NCI-H446 (cell line): ENCODE data around the gene RBM19.

ENCODE experiments used
- DNase-seq, 2 experiments: peaks; one replicate each; lab custom pipeline; 2025; lab: John Stamatoyannopoulos, UW

Gene RBM19

DNA sequence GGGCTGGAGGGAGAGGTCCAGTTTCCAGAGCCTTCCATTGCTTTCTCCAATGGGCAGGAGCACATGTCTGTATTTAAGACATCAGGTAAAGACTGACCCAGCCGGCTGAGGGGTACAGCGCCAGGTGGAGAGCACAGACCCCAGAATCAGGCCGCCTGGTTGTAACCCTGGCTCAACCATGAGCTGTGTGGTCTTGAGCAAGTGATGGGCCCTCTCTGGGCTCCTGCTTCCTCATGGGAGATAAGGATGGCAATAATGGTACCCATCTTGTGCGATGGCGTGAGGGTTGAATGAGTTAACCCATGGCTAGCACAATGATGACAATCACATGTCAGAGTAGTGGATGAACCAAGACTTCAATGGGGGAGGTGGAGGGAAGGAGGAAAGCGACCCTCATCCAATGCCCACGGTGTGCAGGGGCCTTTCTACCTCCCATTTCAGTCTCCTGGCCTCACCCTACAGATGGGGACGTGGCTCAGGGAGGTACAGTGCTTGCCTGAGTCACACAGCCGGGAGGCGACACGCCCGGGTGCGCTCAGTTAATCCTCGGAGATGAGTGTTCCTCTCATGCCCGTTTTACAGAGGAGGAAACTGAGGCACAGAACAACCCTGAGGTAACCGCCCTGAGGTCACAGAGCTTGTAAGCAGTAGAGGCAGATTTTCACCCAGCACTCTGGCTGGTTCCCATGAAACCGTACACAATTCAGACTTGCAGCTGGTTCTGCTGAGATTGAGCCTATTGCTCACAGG is 163.9 kb downstream of the RBM19 start:
- no peak for DNase-seq

DNA sequence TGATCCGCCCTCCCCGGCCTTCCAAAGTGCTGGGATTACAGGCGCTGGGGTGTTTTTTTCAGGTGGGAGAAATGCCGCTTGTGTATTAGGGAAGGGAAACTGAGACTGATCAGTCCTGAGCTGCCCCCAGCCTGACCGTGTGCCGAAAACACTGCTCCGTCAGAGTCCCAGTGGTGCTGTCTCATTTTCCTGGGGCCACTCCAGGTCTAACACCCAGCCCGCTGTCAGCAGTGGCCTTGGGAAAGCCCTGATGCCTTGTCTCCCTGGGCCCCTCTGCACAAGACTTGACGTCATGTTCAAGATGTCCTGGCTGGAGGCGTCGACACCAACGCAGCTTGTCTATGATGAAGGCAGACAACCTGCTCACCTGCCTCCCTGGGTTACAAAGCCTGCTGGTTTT is 165.9 kb downstream of the RBM19 start:
- no peak for DNase-seq

DNA sequence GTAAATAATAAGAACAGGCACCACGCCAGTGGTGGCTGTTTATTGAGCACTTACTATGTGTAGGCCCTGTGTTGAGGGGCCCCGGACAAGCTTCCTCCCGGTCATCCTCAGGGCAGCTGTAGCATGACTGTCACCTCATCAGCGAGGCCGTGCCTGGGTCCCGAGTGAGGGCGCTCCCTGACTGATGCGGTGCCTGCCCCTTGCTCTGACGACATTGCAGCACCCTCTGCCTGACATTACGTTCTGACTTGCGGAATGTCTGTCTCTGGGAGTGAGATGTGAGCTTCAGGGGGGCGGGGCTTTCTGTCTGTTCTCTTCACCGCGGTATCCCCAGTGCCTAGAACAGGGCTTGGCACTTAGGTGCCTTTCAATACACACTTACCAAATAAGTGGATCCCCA is 167.6 kb downstream of the RBM19 start:
- no peak for DNase-seq

DNA sequence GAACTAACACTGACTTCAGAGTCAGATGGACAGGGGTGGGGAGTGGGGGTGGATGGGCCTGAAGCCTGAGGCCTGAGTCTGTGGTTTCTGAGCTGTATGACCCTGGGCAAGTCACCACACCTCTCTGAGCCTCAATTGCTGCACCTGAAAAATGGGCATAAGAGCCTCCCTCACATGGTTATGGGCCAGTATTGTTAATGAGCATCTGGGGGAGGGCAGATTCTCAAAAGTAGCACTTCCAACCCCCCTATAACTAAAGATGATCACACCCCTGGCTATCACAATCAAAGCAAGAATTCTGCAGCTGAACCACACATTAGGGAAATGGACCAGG is 168.6 kb downstream of the RBM19 start:
- no peak for DNase-seq

DNA sequence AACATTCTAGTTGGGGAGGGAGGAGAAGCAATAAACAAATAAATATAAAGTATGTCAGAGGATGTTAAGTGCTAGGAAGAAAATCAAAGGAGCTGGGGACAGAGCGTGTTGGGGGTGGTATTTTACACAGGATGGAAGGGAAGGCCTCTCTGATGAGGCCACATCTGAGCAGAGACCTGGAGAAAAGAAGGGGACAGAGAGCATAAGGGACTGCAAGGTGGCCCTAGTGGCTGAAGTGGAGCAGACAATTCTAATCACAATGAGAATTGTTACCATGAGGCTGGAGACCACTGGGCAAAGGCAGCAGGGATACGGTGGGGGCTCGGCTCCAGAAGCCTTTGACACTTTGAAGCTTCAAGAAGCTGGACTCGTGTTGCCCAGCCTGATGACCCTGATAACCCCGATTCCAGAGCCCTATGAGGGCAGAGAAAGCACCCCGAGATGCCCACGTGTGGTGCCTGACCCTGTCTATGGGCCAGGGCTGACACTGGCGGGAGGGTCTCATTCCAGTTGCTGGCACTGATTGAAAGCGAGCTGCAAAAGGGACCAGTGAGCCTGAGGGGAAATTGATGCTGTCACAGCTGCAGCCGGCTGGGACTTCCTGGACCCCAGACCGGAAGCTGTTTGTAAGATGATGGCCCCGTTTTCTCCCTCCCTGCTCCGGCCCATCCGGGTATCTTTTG is 169.1 kb downstream of the RBM19 start:
- no peak for DNase-seq

DNA sequence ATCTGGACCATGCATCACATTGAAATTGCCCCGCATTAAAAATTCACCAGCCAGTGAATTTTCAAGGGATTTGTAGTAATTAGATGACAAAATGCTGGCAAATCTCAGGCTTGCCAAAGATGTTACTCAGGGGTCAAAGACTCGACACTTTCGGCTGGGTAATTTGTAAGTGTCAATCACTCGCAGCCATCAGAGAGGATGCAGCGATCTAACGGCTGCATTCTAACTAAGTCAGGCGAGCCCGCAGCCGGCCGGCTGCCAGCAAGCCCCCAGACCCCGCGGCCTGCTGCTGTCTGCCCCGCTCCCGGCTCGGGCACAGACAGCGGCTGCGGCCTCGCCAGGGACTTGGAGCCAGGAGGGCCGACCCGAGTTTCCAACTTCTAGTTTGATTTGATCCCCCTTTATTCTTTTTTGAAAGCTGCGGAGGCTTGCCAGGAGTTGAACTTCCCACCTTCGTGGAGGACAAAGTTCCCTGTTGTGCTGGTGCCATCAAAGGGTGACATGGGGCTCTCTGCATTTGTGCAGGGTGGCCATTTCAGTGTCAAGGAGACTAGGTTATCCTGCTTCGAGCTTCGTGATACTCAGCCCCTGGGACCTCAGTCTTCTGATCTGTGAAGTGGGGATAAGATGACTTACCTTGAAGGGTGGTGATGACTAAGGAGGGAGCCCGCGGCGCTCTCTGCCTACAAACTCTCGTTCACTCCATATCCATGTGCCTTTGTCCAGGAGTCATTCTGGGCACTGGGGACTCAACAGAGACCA is 169.9 kb downstream of the RBM19 start:
- no peak for DNase-seq

DNA sequence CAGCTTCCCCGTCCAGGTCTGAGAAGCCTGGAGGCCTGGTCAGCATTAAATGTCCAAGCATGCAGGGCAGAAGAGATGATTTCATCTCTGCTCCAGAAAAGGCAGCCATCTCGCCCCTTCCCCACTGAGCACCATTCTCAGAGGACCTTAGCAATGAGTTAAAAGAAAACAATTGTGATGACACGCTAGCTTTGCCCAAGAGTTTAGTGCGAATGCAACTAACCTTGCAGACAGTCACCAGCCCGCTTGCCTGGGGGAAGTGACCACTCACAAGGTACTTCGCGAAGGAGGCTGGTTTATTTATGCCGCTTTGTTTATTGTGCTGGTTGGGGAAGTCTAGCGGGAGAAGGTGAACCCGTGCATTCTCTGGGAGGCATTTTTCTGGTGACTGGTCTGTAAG is 170.7 kb downstream of the RBM19 start:
- DNase-seq = no peak

DNA sequence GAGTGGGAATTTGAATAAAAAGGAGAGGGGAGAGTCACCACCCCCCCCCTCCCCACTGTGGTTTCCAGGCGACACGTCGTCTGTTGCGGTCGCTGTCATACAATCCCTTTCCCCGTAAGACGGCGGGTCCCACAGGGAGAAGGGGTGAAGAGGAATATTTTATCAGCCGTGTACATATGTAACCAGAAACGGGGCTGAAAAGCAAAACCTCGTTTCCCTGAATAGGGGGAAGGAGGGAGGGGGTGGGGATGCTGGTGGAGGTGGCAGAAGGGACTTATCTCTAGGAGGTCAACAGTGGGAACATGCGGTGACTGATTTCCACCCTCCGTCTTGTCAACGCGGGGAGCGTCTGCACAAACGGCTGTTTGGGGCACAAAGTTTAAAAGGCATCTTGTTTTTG is 171.4 kb downstream of the RBM19 start:
- no peak for DNase-seq

DNA sequence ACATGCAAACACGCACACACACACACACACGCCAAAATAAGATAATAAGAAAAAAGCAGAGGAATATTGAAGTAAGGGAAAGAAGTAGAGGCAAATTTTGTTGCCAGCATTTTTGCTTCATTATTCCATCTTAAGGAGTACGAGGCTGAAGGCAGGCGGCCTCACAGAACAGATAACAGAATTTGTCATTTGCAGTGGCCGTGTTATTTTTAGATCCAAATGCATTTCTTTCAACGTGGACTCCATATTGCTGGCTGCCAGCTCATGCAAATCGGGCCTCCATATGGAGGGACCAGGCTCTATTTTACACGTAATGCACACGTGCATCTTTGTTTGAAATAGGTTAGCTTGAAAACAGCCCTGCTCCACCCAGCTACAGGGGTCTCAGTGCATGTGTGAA is 172.9 kb downstream of the RBM19 start:
- no peak for DNase-seq

DNA sequence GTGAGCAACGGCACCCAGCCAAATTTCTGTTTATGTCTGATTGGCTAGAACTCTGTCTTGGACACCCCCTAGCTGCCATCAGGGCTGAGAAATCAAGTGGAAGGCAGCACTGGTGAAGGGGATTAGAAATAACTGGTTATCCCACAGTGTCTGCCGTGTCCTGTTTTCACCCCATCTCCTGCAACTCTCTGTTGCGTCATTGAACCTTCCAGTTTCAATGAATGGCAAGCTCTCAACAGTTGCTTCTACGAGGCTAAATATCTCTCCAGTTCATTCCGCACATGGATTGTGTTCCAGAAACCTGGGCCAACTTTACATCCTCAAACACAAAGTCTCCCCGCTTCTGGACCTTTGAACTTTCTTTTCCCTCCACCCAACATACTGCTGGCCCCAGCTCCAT is 173.7 kb downstream of the RBM19 start:
- no peak for DNase-seq

DNA sequence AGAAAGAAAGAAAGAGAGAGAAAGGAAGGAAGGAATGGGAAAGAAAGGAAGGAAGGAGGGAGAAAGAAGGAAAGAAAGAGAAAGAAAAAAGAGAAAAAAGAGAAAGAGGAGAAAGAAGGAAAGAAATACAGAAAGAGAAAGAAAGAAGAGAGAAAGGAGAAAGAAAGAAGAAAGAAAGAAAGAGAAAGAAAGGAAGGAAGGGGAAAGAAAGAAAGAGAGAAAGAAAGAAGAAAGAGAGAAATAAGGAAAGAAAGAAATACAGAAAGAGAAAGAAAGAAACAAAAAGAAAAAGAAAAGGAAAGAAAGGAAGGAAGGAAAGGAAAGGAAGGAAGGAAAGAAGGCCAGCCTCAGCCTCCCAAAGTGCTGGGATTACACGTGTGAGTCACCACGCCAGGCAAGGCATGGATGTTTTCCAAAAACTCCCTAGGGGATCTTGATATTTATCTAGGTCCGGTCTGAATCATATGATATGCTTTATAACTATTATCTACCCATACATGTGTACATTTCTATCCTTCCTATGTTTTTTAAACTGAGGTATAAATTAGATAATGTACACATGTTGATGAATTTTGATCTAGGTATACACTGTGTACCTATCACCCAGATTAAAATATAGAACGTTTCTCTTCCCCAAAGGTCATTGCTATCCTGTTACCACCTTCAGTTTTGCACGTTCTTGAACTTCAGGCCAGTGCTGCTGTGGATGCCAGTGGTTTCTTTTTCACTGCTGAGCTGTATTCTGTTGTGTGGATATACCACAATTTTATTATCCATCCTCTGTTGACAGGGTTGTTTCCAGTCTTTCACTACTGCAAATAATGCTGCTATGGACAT is 177.9 kb downstream of the RBM19 start:
- peak in 1 of 2 experiments; percentile 9 for DNase-seq

DNA sequence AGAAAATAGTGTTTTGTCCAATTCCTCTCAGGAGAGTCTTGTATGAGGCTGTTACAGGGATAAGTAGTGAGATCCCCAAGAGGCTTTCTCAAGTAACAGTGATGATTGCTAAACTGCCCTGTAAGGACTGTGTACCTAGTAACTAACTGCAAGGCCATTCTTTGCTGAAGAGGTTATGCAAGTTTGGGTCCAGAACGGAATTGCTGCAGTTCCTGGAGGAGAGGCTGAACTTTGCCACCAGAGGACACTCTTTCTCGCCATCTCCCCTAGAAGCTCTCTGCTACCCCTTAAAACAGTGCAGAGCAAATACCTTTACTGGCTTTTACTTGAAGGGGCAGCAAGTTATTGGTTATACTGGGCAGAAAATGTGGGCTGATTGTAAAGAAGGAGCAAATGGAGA is 180.0 kb downstream of the RBM19 start:
- DNase-seq = no peak

DNA sequence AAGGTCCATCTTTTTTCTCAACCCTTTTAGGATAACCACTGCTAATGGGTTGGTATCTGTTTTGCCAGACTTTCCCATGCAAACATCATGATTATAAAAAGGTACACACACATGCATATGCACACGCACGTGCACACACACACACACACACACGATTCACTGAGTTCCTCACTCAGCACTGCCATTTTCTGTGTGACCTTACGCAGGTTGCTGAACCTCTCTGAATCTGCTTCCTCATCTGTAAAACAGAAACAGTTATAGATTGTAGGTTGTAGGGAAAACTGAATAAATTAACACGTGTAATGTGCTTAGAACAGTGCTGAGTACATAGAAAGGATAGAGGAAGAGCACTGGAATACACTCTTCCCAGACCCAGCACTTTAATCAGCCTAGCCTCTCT is 182.3 kb downstream of the RBM19 start:
- no peak for DNase-seq

DNA sequence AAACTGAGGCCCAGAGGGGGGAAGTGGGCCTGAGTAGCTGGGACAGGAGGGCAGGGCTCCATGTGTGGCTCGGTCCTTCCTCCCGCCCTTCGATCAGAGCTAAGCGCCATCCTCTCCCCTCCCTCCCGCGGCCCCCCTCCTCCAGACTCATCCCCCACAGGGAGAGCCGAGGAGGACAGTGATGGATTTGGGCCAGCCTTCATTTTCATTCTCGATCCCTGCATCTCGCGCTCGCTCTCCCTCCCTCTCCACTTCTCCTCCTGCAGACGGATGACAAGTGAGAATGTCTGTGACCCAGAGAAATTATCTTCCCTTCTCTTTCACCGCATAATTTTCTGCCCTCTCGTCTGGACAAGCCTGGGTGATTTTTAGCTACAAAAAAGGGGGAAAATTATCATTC is 183.3 kb downstream of the RBM19 start:
- DNase-seq = no peak

DNA sequence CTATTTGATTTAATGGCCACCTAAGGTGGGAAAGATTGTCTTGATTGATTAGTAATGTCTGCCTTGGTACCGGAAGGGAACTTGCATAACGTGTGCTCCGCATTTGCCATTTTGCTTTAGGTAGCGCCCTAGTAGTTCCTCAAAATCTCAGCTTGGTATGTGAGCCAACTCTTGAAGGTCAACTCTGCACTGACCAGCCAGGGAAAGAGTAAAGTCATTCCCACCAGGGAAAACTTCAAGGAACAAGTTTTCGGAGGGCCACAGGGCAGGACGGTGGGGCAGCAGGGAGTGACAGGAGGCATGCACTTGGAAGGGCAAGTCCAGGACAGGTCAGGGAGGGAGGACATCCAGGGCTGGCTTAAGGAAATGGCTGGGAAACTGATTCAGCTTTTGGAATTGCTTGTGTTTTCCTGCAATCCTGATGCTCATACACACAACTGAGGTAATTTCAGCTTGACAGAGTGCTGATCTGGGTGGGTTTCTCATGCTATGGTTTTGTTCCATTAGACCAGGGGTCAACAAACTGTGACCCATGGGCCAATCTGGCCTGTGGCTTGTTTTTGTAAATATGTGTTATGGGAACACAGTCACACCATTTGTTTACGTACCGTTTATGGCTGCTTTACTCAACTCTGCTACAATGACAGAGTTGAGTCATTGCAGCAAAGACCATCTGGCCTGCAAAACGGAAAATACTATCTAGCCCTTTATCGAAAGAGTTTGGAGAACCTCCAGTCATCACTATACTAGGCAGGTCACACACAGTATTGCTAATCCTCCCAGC is 184.5 kb downstream of the RBM19 start:
- no peak for DNase-seq

DNA sequence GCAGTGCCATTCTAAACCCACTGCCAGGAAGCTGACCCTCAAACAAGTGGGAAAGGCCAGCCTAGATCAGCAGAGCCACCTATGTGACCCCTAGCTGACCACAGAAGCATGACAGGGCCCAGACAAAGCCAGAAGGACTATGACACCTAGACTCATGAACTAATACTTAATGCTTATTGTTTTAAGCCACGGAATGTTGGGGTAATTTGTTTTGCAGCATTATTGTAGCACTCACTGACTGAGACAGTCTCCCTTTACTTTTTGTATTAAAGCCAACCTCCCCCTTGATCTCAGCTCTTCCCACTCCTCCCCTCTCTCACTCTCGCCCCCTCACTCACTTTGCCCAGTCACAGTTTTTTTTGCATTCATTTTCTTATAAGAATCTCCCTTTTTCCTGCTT is 186.4 kb downstream of the RBM19 start:
- DNase-seq = no peak

DNA sequence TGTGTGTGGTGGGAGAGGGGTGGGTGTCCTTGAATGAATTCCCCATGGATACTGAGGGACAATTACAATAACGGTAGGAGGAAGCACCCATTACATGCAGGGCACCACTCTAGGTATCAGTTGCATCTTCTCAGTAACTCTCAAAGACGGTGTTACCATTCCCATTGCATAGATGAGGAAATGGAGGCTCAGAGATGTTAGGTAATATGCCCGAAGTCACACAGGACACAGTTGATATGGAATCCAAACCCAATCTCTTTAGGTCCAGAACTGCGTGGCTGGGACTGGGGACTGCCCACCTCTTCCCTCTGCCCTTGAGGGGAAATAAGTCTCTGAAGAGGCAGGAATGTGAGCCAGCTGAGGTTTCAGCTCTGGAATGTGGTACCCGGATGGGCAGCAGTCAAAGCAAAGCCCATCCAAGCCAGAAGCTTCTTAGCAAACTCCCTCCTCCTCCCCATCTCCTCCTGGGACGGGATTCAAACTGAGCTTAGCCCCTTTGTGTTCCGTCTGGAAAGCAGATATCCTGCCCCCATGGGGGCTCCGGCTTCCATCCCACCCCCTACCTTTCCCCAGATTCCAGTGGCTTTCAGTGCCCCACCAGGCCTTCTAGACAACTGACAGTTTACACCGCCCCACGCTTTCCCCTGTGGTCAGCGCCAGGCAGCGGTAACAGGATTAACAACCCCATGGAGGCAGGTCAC is 187.5 kb downstream of the RBM19 start:
- DNase-seq = no peak

DNA sequence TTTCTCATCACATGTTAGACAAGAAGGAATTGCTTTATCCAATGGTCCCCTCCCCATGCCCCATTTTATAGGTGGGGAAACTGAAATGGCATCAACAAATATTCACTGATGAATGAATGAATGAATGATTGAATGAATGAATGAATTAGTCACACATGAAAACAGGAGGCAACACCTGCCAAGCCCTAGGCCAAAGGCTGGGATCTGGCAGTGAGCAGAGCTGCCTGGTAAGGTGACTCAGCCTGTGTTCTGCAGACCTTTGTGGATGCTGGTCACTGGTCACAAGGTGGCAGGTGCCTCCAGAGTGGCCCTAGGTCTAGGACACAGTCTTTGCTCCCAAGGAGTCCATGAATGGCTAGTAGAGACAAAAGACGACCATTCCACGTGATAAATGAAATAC is 188.4 kb downstream of the RBM19 start:
- DNase-seq = no peak

DNA sequence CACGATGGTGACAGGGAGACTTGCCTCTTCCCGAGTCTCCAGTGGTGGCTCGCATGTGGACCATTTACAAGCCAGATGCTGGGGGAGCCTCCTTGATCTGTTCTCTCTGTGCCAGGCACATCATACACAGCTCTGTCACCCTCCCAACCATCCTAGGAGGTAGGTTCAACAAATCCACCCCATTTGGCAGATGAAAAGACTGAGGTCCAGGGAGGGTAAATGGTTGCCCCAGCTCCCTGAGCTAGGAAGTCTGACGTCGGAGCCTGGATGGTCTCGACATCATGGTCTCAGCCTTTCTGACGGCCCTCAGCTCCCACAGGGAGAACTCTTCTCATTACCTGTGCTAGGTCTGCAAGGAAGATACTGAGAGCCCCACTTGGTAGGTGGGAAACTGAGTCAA is 189.6 kb downstream of the RBM19 start:
- no peak for DNase-seq

DNA sequence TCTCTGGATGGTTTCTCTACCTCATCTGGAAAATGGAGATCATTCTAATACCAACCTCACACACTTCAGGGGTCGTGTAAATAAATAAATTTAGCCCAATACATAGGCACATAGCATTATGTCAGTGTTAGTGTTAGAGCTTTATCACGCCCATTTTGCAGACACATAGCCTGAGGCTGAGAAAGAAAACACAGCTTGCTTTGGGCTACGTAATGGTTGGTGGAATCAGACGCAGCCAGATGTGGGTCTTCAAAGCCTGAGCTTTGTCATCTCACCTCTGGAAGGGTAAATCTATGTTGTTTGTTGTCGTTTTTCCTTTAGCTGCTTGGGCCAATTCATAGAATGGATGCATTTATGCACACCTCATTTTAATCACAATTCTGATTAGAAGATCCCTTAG is 191.6 kb downstream of the RBM19 start:
- no peak for DNase-seq

DNA sequence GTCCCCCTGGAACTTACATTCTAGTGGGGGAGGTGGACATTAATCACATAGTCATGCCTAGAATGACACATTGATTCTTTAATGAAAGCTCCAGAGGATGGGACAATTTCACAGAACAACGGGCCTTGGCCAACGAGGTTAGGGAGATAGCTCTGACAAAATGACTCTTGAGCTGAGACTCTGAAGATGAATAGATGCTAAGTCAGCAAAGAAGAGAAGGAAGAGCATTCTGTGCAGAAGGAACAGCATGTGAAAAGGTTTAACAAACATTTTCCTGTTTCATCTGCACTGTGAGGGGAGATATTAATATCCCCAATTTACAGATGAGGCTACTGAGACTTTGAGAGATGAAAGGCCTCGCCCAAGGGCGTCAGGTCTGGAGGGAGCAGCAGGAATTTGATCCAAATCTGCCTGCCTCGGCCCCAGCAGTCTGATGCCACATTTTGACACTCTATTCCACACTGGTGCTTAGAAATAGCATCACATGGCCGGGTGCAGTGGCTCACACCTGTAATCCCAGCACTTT is 193.6 kb downstream of the RBM19 start:
- DNase-seq = no peak
